Measurements from ENCODE around the gene PRPF19. TPM values are rescaled to one million over a fixed set of nuclear protein-coding genes. Genes with fewer than 3 reads are reported as not detected.

The PRPF19 gene
- total RNA-seq, 1 donor from 2014 or later = 74.4 TPM

DNA sequence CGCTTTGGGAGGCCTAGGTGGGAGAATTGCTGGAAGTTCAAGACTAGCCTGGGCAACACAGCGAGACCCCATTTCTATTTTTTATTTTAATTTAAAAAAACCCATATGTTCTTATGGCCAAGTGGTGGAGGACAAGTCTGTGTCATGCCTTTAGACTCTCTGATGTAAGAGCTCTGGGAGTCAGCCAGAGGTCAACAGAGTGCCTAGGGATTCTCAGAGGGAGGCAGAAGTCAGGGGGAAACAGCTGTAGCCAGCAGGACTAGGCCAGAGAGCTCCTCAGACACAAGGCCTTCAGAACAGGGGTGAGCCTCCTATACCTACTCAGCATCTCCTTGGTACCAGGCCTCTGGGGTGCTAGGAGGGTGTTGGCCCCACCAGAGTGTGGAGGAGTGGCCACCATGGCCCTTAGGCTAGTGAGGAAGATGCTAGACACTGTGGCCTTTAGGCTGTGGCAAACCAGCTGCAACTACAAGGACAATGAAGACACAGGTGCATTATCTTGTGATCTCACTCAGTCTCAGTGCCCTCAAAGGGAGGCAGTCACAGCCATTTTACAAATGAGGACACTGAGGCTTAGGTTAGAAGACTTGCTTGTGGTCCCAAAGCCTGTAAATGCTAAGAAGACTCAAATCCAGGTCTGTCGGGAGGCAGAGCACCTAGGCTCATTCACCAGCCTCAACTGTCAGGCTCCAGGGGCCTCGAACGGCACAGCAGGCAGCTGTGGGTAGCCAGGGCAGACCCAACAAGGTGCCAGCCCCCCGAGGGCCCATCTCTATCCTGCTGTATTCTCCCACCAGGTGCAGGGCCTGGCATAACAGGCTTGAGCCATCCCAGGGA is 34.0 kb downstream of the PRPF19 start:
- peaks cover 12% of the 10 kb centered on the region for H3K4me1 Mint-ChIP-seq (ENCODE audit: low read depth, unreplicated experiment)
- H3K4me3 Mint-ChIP-seq (ENCODE audit: unreplicated experiment) = no peak overlapping the region
- DNase-seq = no peak
- peaks cover 5% of the 10 kb centered on the region for H3K9me3 Mint-ChIP-seq (ENCODE audit: unreplicated experiment)
- H3K27ac Mint-ChIP-seq (ENCODE audit: unreplicated experiment) = no peak overlapping the region
- TF ChIP-seq, protein P1, sequence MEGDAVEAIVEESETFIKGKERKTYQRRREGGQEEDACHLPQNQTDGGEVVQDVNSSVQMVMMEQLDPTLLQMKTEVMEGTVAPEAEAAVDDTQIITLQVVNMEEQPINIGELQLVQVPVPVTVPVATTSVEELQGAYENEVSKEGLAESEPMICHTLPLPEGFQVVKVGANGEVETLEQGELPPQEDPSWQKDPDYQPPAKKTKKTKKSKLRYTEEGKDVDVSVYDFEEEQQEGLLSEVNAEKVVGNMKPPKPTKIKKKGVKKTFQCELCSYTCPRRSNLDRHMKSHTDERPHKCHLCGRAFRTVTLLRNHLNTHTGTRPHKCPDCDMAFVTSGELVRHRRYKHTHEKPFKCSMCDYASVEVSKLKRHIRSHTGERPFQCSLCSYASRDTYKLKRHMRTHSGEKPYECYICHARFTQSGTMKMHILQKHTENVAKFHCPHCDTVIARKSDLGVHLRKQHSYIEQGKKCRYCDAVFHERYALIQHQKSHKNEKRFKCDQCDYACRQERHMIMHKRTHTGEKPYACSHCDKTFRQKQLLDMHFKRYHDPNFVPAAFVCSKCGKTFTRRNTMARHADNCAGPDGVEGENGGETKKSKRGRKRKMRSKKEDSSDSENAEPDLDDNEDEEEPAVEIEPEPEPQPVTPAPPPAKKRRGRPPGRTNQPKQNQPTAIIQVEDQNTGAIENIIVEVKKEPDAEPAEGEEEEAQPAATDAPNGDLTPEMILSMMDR (IDR thresholded peaks at IDR 0.05; ENCODE audit: partially characterized antibody, unreplicated experiment) = no peak
- no peaks in the 10 kb centered on the region for H3K36me3 Mint-ChIP-seq (ENCODE audit: unreplicated experiment)
- H3K27me3 Mint-ChIP-seq (ENCODE audit: unreplicated experiment) = peaks cover 3% of the 10 kb centered on the region

DNA sequence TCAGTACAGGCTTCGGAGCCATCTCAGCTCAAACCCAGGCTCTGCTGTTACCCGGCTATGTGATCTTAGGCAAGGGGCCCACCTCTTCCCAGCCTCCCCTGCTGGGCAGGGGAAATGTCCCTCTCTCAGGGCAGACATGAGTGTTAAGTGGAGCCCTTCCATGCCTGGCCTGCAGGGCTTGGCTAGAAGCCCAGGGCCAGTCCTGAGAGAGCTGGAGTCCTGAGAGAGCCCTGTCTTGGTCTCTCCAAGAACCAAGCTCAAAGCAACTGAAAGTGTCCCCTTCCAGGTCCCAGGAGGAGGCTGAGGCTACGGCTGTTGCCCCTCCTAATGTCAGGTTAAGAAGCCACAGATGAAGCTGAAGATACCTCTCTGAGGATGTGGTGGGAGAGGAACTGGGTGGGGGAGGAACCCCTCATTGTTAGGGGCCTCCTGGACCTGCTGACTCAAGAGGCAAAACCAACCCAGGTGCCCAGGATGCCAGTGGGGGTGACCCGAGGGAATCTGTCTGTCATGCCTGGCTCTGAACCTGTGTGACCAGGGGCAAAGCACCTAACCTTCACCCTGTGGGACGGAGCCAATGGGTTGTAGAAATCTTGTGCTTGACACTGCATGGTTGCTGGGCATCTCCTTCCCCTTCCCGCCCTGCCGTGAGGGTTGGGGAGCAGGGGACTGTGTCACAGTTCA is 34.9 kb downstream of the PRPF19 start:
- peaks cover 5% of the 10 kb centered on the region for H3K9me3 Mint-ChIP-seq (ENCODE audit: unreplicated experiment)
- H3K27ac Mint-ChIP-seq (ENCODE audit: unreplicated experiment) = no peak overlapping the region
- no peaks in the 10 kb centered on the region for H3K36me3 Mint-ChIP-seq (ENCODE audit: unreplicated experiment)
- no peak overlapping the region for H3K4me3 Mint-ChIP-seq (ENCODE audit: unreplicated experiment)
- TF ChIP-seq, protein P1 (IDR thresholded peaks at IDR 0.05; ENCODE audit: partially characterized antibody, unreplicated experiment) = no peak
- H3K4me1 Mint-ChIP-seq (ENCODE audit: low read depth, unreplicated experiment) = peaks cover 12% of the 10 kb centered on the region
- no peak for DNase-seq
- peaks cover 3% of the 10 kb centered on the region for H3K27me3 Mint-ChIP-seq (ENCODE audit: unreplicated experiment)

DNA sequence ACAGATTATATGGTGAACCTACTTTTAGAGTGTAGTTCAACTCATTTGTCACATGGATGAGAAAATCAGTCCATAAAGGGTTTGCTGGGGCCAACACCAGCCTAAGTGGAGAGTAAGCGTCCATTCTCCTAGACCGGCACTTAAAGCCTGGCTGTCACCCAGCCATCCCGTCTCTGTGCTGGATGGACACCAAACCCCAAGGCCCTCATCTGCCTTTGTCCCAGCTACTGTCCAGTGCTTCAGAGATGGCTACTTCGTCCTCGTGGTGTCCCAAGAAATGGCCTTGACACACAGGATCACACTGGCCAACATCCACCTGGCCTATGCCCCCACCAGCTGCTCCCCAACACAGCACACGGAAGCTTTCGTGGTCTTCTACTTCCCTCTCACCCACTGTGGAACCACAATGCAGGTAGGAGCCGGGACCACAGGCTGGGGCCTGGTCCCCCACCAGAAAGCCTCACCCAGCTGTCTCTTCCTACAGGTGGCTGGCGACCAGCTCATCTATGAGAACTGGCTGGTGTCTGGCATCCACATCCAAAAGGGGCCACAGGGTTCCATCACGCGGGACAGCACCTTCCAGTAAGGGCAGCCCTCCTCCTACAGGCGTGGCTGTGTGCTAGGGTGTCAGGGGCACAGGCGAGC is 35.5 kb downstream of the PRPF19 start:
- no peak for DNase-seq
- Mint-ChIP-seq H3K27ac (ENCODE audit: unreplicated experiment) (no peak overlapping the region), H3K36me3 (ENCODE audit: unreplicated experiment) (no peaks in the 10 kb centered on the region), H3K4me1 (ENCODE audit: low read depth, unreplicated experiment) (peaks cover 12% of the 10 kb centered on the region), H3K4me3 (ENCODE audit: unreplicated experiment) (no peak overlapping the region), H3K27me3 (ENCODE audit: unreplicated experiment) (peaks cover 3% of the 10 kb centered on the region), H3K9me3 (ENCODE audit: unreplicated experiment) (peaks cover 5% of the 10 kb centered on the region)
- TF ChIP-seq, protein P1 (IDR thresholded peaks at IDR 0.05; ENCODE audit: partially characterized antibody, unreplicated experiment) = no peak

DNA sequence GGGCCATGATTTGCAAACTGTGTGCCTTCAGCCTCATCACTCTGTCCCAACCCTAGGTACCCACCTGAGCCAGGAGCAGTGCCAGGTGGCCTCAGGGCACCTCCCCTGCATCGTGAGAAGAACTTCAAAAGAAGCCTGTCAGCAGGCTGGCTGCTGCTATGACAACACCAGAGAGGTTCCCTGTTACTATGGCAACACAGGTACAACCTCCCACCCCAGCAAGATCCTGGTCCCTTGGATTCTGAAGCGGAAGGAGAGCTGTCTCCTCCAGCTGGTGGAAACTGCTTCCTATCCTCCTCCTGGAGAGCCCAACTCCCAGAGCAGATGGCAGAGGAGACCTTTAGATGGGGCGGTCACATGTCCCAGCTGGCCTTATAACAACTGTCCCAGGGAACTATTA is 36.1 kb downstream of the PRPF19 start:
- Mint-ChIP-seq H3K27me3 (ENCODE audit: unreplicated experiment) (peaks cover 3% of the 10 kb centered on the region), H3K36me3 (ENCODE audit: unreplicated experiment) (no peaks in the 10 kb centered on the region), H3K9me3 (ENCODE audit: unreplicated experiment) (peaks cover 5% of the 10 kb centered on the region), H3K4me1 (ENCODE audit: low read depth, unreplicated experiment) (peaks cover 12% of the 10 kb centered on the region), H3K27ac (ENCODE audit: unreplicated experiment) (no peak overlapping the region), H3K4me3 (ENCODE audit: unreplicated experiment) (no peak overlapping the region)
- TF ChIP-seq, protein P1 (IDR thresholded peaks at IDR 0.05; ENCODE audit: partially characterized antibody, unreplicated experiment) = no peak
- DNase-seq = no peak

Measured in glutamatergic neuron (in vitro differentiated cells).